SKM-1 treated with dmso at 0.1 percent for 144 hours (cell line): ENCODE measurements around the gene PRR5L.

ENCODE experiments used
- DNase-seq: peaks from one replicate; lab custom pipeline; 2025; ENCODE audit not compliant: unreplicated experiment; lab: John Stamatoyannopoulos, UW

The PRR5L gene

DNA sequence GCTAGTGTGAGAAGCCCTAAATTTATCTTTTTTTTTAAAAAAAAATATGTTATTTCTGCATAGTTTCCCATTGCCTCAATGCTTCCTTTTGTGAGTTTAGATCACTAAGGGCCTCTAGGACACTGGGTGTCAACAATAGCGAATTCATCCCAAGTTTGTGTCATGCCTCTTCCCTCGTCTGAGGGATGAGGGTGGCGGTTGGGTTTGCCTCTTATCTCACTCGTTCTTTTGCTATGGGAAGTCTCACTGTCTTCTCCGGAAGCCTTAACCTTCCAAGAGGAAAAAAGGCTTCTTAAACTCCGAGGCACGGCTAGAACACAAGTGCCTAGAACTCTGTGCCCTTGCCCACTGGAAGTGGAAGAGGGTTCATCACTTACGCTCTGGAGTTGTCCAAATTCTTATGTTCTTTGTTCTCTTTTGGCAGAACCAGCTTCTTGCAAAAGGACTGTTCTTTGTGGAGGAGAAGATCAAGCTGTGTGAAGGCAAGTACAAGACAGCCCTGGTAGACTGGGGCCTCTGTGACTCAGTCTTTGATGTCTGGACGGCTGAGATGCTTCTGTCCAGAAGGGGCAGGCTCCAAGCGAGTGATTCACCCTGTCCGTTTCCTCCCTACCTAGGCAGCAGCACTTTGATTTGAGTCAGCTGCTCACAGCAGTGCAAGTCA is 135.5 kb downstream of the PRR5L start:
- DNase-seq: no peak

DNA sequence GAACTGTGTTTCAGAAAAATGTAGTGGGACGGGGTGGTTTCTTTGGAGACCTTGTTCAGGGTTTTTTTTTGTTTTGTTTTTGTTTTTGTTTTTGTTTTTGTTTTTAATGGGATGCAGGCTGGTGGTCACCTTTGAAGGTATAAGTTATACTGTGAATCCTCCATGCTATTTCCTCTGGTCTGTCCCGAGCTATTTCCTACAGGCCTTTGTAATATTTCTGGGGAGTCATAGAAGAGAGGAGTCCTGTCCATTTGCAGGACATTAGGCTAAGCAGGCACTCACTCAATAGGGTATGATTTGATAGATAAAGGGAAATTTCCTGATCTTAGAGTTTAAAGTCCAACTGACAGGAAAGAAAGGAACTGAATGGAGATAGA is 136.0 kb downstream of the PRR5L start:
- DNase-seq: no peak

DNA sequence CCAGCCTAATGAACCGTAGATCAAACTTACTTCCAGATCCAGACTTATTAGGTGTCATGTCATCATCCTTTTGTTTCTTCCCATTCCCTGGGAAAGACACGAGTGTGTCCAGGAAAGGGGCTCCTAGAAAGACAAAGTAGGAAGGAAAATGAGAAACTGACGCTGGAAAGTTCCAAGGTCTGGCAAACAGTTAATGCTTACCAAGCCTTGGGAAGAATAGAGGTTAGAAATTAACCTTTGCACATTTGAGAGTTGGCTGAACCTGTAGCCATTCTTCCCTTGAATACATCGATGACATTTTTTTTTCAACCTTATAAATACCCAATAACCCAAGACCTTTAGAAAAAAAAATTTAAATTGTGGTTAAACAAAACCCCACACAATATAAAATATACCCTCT is 136.7 kb downstream of the PRR5L start:
- DNase-seq: no peak

DNA sequence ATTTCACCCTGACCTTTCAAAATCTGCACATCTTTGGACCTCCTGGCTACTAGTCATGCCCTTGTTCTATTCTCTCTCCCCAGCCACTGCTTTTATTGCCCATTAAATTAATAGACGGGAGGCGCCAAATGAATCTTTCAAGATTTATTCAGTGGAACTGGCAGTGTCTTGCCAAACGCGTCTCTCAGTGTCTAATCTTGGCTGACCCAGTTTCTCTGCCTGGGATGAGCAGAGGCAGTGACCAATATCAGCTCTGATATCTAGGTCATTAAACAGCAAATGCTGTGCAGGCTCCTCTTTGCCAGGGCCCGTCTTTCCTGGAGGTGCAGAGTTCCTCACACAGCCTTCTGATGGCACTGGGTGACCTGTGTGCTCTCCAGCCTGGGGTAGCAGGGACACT is 140.0 kb downstream of the PRR5L start:
- DNase-seq: no peak

DNA sequence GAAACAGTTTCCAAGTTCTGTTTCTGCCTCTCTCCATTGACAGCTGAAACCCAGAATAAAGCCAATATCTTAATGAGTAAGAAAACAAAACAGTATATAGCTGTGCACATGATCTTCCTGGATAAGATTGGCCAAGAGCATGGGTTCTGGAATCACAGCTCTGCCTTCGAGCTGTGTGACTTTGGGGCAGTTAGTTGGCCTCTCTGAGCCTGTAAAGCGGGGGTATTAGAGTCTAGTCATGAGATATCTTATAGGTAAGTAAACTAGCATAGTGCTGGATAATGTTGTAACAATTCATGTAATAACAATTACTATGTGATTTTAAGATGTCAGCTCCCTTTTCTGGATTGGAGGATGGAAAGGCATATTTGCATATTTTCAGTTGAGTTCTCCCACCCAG is 140.5 kb downstream of the PRR5L start:
- DNase-seq: no peak

DNA sequence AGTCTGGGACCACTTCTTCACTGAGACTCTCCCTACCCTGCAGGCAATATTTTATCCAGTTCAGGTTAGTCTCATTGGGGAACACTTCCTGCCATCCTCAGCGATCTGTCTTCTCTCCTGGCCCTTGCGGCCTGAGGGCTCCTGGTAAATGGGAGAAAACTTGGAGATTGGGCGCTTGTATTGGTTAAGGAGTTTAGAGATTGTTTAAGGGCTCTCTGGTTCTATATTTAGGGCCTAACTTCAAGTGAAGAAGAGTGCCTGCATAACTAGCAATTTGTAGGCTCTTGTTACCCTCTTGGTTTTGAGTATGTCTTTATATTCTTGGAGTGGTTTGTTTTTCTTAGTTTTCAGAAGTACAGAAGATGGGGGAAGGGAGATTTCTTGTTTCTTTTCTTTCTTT is 141.3 kb downstream of the PRR5L start:
- DNase-seq: no peak

DNA sequence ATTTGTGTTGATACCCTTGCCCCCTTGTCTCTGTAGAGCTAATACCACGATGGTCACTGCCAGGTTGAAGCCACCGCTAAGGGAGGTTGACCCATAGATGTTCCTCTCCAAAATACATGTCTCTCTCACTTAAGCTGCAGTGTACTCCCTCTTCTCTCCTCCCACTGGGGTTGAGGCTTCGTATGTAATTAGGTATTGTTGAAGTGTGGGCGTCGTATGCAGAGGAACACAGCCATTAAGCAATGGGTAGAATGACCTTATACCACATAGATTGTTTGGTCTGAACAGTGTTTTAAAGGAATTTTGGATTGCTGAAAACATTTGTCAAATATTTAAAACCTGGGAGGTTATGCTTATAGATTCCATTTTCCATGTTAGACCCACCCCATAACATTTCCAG is 142.0 kb downstream of the PRR5L start:
- DNase-seq: no peak

DNA sequence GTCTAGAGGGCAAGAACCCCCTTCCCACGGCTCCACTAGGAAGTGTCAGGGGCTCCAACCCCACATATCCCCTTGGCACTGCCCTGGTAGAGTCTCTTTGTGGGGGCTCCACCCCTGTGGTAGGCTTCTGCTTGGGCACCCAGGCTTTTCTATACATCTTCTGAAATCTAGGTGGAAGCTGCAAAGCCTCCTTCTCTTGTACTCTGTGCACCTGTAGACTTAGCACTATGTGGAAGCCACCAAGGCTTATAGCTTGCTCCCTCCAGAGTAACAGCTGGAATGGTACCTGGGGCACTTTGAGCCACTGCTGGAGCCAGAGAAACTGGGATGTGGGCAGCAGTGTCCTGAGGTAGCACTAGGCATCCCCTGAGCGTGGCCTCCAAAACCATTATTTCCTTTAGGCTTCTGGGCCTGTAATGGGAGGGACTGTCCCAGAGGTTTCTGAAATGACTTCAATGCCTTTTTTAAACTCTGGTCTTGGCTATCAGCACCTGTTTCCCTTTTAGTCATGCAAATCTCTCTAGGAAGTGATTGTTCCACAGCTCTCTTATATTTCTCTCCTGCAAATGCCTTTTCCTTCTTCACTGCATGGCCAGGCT is 145.6 kb downstream of the PRR5L start:
- no peak for DNase-seq

DNA sequence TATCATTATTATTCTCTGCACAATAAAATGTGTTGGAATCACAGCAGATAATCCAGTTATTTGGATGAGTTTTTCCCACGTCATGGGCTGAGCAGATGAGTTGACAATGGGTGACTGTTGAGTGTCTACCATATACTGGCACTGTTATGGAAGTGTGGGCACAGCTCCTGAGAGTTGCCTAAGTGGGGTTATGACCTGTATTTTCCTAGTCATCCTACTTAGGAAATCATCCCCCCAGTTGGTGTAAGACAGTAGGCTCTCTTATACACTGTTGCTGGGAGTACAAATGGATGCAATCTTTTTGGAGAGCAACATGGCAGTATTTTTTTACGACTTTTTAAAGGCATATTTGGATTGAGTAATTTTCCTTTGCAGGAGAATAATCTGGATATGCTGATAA is 147.6 kb downstream of the PRR5L start:
- DNase-seq: no peak

DNA sequence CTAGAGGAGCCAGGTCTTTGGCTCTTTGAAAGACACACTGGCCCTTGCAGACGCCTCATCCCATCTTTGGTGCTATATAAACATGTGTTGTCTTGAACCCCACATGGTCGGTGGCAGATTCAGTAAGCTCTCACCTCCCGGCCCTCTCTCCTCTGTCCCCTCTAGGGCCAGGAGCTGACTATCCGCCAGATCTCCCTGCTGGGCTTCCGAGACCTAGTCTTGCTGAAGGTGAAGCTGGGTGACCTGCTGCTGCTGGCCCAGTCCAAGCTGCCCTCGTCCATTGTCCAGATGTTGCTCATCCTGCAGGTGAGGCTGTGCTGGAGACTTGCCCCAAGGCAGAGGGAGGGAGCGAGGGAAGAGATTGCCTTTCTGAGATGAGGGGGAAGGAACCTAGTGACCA is 150.0 kb downstream of the PRR5L start:
- DNase-seq: no peak

DNA sequence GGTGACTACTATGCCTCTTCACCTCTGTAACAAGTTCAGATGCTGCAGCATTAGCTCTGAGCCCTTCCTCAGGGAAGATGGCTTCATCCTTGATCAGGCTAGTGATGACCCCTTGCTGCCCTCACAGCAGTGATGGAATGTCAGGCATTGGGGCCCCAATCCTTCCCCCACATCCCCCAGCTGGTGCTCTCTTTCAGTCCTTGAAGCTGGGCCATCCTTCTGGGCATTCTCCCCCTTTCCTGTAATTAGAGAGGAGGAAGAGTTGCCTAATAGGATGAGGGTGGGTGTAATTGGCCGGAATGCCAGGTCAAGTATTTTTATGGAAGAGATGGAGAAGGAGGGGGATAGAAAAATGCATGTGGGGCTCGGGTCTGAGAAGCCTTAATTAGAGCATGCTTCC is 151.4 kb downstream of the PRR5L start:
- DNase-seq: no peak

DNA sequence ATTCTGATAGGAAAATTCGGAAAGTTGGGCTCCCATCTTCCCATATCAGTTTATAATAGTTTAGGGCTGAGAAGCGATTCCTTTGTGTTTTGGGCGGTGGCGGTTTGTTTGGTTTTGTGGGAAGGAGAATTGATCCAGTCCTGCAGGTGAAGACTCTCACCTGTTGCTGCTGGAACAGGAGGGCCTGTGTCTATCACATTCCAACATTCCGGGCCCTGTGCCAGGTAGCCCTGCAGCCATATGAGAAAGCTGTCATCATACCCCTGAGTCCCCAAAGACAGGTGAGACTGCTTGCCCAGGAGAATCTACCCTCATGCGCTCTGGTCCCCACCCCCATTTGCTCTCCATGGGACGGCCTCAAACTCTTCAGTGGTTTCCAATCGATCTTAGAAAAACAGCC is 151.9 kb downstream of the PRR5L start:
- no peak for DNase-seq

DNA sequence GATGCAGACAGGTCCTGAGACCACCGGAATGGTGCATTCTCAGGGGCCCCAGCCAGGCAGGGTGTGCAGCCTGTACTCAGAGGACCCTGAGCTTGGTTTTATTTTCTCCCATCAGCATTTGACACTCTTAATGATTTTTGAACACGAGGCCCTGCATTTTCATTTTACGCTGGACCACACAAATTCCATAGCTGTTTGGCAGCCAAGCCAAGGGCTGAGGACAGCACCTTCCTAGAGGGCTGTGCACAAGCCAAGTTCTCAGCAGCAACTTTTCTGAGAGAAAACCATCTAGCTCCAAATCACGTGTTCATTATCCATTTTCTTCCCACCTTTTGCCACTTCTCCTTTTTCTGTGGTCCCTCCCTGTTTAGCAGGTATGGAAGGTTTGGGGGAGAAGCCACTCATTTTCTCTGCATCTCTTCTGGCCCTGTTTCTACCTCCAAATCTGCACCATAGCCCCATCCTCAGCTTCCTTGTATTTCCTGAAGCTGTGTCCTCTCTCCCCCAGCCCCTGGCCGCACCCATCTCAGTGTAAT is 153.5 kb downstream of the PRR5L start:
- no peak for DNase-seq

DNA sequence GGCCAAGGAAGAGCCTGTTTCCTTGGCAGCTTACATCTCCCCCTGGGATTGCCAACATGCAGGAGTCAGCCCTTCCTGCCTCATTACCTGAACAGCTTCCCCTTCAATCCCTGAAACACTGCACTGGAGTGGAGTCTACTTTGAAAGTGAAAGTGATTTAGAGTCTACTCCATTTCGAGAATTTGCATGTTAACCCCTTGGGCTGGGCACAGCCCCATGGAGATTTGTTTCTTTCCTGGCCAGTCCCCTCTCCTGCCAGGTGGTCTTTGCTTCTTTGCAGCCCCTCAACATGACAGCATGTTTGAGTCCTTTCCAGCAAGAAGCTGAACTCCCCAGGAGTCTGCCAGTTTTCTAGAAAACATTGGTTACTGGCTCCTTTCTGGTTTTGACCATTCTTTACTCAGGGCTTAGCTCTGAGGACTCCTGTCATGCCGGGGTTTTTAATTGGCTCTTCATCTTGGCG is 154.1 kb downstream of the PRR5L start:
- DNase-seq: no peak

DNA sequence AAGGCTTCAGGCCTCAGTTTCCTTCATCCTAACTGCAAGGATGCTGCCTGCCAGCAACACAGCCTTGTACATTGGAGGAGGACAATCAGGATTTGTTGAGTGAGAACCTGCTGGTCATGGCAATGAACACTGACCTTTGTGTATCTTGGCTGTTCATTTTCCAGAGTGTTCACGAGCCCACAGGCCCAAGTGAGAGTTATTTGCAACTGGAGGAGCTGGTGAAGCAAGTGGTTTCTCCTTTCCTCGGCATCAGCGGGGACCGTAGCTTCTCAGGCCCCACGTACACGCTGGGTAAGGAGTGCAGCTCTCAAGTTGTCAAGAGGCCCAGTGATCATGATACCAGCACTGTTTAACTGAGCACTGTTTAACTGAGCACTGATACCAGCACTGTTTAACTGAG is 155.0 kb downstream of the PRR5L start:
- no peak for DNase-seq

DNA sequence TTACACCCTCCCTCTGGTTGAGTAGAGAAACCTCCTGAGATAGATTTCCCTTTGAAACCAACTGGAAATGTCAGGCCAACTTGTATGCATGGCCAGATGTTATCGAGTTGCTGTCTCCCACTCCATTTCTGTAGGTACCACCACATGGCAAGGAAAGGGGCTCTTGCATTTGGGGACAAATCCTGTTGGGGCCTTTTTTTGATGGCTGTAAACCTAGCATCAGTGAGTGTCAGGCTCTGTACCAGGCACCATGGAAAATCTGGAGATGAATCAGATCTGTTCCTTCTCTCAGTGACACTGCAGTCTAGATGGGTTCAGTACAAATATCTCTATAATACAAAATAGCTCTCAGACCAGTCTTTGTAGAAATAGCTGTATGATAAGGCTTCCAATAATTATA is 155.6 kb downstream of the PRR5L start:
- no peak for DNase-seq

DNA sequence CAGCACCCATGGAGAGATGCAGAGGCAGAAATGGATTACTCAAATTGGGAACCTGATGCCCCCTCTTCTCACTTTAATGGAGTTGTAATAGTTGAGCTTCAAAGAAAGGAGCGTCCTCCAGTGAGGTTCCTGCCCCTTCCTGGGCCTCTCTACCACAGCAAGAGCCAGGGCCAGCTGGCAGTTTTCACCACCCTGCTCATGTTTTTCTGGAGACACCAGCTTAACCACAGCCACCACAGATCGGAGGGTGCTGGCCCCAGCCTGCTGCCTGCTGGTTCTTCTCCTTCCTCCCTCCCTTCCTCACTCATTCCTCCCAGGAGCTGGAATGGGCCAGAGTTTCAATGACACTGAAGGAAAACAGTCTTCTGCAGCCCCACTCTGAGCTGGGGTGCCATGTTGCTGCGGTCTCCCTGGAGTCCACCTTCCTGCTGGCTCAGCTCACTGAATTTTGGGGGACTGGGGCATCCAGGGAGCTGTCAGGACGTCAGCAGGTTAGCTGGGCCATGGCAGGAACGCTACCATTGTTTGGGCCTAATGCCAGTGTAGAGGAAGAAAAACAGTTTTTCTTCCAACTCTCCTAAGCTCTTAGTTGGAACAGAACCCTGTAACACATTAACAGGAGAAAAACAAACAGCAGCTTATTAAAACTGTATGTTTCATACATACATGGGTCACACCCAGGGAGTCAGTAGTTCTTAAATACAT is 156.3 kb downstream of the PRR5L start:
- peak; percentile 65 for DNase-seq

DNA sequence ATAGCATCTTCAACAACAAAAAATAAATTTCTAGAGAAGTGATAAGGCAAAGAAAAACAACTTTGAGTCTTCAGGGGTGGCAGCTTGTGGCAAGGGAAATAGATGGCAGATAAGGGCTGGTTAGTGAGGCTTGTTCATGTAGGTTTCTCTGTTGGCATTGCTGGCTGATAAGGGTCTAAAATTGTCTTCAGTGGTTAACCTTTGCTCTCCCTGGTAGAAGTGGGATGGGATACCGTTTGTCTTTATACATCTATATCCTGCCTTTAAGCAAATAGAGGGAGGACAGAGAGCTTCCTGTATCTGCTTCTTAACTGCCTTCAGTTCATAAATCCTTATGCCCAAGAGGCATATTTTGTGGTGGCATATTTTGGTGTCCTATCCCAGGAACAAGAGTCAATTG is 156.9 kb downstream of the PRR5L start:
- DNase-seq: no peak

DNA sequence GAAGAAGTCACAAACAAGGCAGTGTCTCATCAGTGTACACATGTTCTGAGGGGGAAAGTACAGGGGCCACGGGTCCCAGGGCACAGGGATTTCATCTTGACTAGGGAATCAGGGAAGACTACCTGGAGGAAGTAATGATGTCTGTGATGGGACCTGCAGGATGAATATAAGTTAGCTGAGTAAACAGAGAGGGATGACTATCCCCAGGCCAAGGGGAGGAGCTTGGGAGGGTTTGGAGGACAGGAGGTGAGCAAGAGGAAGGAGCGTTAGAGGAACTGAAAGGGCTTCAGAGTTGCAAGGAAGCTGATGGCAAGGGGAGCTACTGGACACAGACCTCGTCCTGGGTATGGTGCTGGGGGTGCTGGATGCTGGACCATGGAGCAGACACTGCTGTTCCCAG is 157.6 kb downstream of the PRR5L start:
- peak; percentile 76 for DNase-seq

DNA sequence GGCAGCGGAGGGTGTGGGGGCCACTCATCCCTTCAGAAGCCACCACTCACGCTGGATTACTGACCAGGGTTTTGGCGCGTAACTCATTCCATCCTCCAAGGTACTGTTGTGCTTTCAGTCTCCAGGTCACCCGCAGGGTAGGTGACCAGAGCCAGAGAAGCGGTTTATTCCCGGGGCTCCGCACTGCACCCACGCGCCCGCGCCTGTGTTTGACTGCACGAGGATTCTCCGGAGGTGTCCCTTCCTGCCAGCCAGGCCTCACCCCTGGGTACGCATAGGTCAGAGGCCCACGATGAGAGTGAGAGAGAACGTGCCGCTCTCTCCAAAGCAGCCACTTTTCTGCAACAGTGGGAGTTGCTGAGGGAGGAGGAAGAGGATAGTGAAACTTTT is 158.5 kb downstream of the PRR5L start:
- no peak for DNase-seq

DNA sequence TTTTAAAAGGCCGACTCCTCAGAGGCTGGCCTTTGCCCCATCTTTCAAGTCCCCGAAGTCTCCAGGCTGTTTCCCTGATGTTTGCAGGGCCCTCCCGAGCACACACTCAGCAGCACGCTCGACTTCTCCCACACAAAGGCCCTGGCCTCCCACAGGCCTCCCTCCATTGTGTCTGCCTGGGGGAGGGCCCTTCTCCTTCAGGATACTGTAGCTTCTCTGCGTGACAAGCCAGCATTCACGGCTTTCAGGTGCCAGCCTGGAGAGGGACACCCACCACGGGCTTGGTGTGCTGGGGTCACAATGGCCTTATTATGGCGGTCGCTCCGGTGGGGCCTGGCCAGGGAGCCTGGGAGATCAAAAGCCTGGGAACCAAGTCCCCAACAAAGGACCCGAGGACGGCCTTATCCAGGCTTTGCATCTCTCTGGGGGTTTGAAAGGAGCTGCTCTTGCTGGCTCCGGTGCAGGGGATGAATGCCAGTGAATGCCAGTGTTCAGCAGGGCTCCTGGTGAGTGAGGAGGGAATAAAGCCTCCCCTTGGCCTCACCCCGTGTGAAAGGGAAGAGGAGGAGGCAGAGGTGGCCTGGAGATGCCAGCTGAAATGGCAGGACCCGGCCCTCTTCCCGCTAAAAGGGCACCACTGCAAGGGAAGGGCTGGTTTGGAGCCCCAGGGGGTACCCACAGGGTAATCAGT is 159.0 kb downstream of the PRR5L start:
- DNase-seq: no peak

DNA sequence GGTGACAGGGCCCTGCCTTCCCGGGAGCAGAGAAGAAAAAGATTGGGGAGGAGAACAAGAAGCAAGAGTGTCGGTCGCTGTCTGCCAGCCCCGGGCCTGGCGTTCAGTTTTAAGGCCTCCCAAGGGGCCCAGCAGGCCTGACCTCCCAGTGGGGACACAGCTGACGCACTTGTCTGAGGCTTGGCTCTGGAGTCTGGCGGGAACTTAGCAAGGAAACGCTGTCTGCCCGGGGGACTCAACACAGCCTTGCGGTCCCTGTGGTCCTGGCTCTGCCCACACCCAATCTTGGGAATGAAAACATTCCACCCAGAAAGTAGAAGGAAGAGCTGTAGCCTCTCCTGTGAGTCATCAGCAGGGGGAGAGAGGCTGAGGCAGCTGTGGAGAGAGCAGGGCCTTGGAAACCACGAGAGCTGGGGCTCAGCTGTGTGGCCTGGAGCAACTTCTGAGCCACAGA is 159.6 kb downstream of the PRR5L start:
- DNase-seq: no peak
